Sciatic nerve (tissue), 2 donors: ENCODE results near the gene KLHDC7A. TPM values are rescaled to one million over a fixed set of nuclear protein-coding genes. Genes with fewer than 3 reads are reported as not detected.

Source experiments
- ATAC-seq: fragments of 200-7000 bp; cut with Tn5 transposase; one replicate; pipeline ENCODE4 v1.9.1; 2020; ENCODE audit warnings: mild to moderate bottlenecking, moderate library complexity
- DNase-seq: peaks from one replicate; pipeline ENCODE4 v3.0.0-alpha.2; 2020; ENCODE audit warnings: low spot score
- intact Hi-C: fragments of 100-400 bp; cut with DNase I; formaldehyde crosslinking; loops from one replicate; pipeline ENCODE4 v1.14.2; 2022
- total RNA-seq: library from RNA; stranded (reverse); fragmentation: NEBNext Ultra II Directional; extraction: Animal tissue kit (Norgen Biotek cat#: 25700); gene quantifications from one replicate; pipeline ENCODE4 v1.2.1, GENCODE V29; 2021
- donor health status: DM: no; HTN: no; CAD: no.
- donor health status: DM: no; HTN: no; CAD: no.

Gene KLHDC7A
- total RNA-seq, 1 donor from 2014 or later: not detected

- intact Hi-C loops: no loop called here
- DNase-seq: no peak
- ATAC-seq: no peak
These were observed 15.9 kb downstream of the KLHDC7A start for GRCh38 chr1:18496497-18497235.

GRCh38 chr1:18501833-18502232, 21.1 kb downstream of the KLHDC7A start:
- no peak for ATAC-seq
- intact Hi-C loops: no loop called here
- no peak for DNase-seq

- ATAC-seq: no peak
These were observed 23.9 kb downstream of the KLHDC7A start for GRCh38 chr1:18504609-18505008.

GRCh38 chr1:18505666-18506065, 24.9 kb downstream of the KLHDC7A start:
- no peak for DNase-seq
- intact Hi-C loops: no loop called here
- ATAC-seq: no peak

More at GRCh38 chr1:18504609-18505008, 23.9 kb downstream of the KLHDC7A start:
- intact Hi-C loops: no loop called here
- no peak for DNase-seq

- no peak for ATAC-seq
- intact Hi-C loops: no loop called here
- DNase-seq: no peak
These were observed 27.4 kb downstream of the KLHDC7A start for GRCh38 chr1:18508084-18508483.

GRCh38 chr1:18511149-18511873, 30.6 kb downstream of the KLHDC7A start:
- DNase-seq: no peak
- ATAC-seq: no peak
- intact Hi-C loops: no loop called here

- no peak for ATAC-seq
- intact Hi-C loops: no loop called here
- no peak for DNase-seq
These were observed 31.1 kb downstream of the KLHDC7A start for GRCh38 chr1:18511874-18512150.

GRCh38 chr1:18512883-18513282, 32.2 kb downstream of the KLHDC7A start:
- intact Hi-C loops: no loop called here
- no peak for ATAC-seq
- DNase-seq: no peak

GRCh38 chr1:18513995-18514394, 33.3 kb downstream of the KLHDC7A start:
- no peak for DNase-seq
- intact Hi-C loops: no loop called here
- ATAC-seq: no peak

GRCh38 chr1:18515120-18515667, 34.5 kb downstream of the KLHDC7A start:
- ATAC-seq: no peak
- DNase-seq: no peak
- intact Hi-C loops: no loop called here

GRCh38 chr1:18516473-18516872, 35.7 kb downstream of the KLHDC7A start:
- DNase-seq (no peak), ATAC-seq (no peak)
- intact Hi-C loops: no loop called here

GRCh38 chr1:18526436-18527275, 45.9 kb downstream of the KLHDC7A start:
- ATAC-seq (no peak), DNase-seq (no peak)
- intact Hi-C loops: no loop called here

- ATAC-seq: no peak
These were observed 46.8 kb downstream of the KLHDC7A start for GRCh38 chr1:18527514-18527913.

GRCh38 chr1:18527921-18528320, 47.2 kb downstream of the KLHDC7A start:
- ATAC-seq: no peak
- DNase-seq: no peak
- intact Hi-C loops: no loop called here

More at GRCh38 chr1:18527514-18527913, 46.8 kb downstream of the KLHDC7A start:
- intact Hi-C loops: no loop called here
- DNase-seq: no peak

GRCh38 chr1:18528616-18529015, 47.9 kb downstream of the KLHDC7A start:
- intact Hi-C loops: no loop called here

GRCh38 chr1:18529714-18530113, 49.0 kb downstream of the KLHDC7A start:
- no peak for DNase-seq
- intact Hi-C loops: no loop called here
- no peak for ATAC-seq

More at GRCh38 chr1:18528616-18529015, 47.9 kb downstream of the KLHDC7A start:
- DNase-seq (no peak), ATAC-seq (no peak)

GRCh38 chr1:18530587-18531502, 50.1 kb downstream of the KLHDC7A start:
- no peak for DNase-seq
- ATAC-seq: no peak
- intact Hi-C loops: no loop called here

GRCh38 chr1:18531503-18531845, 50.7 kb downstream of the KLHDC7A start:
- DNase-seq: no peak
- ATAC-seq: no peak
- intact Hi-C loops: no loop called here
